ENCODE results near the gene CSNK1A1.
"Not testable (repeated sequence)": the region's sequence is repeated elsewhere in the genome, so short reads cannot be mapped to it uniquely, and the experiment has no call there.

Gene CSNK1A1

GRCh38 chr5:149447373-149448367 is 103.6 kb downstream of the CSNK1A1 start:
- no peak for DNase-seq (ENCODE audit: low spot score)
- no peak for TF ChIP-seq CTCF (IDR thresholded peaks at IDR 0.05; ENCODE audit: extremely low read depth, missing control alignments)

- not testable (repeated sequence) for DNase-seq (ENCODE audit: low spot score)
Measured at GRCh38 chr5:149446794-149447193, 104.4 kb downstream of the CSNK1A1 start.

GRCh38 chr5:149445739-149446369 is 105.4 kb downstream of the CSNK1A1 start:
- DNase-seq (ENCODE audit: low spot score): no peak
- no peak for TF ChIP-seq CTCF (IDR thresholded peaks at IDR 0.05; ENCODE audit: extremely low read depth, missing control alignments)

GRCh38 chr5:149445343-149445738 is 105.9 kb downstream of the CSNK1A1 start:
- no peak for DNase-seq (ENCODE audit: low spot score)
- no peak for TF ChIP-seq CTCF (IDR thresholded peaks at IDR 0.05; ENCODE audit: extremely low read depth, missing control alignments)

- not testable (repeated sequence) for DNase-seq (ENCODE audit: low spot score)
Measured at GRCh38 chr5:149444430-149444829, 106.8 kb downstream of the CSNK1A1 start.

GRCh38 chr5:149443210-149443609 is 108.0 kb downstream of the CSNK1A1 start:
- TF ChIP-seq CTCF (IDR thresholded peaks at IDR 0.05; ENCODE audit: extremely low read depth, missing control alignments): no peak

GRCh38 chr5:149442563-149443182 is 108.6 kb downstream of the CSNK1A1 start:
- DNase-seq (ENCODE audit: low spot score): peak; percentile 75
- TF ChIP-seq CTCF (IDR thresholded peaks at IDR 0.05; ENCODE audit: extremely low read depth, missing control alignments): peak; percentile 79

More at GRCh38 chr5:149443210-149443609, 108.0 kb downstream of the CSNK1A1 start:
- no peak for DNase-seq (ENCODE audit: low spot score)
